IMR-90 (cell line): Measurements from ENCODE around the gene LARP4B.

Experiments
- BHLHE40 ChIP-seq: fragments of 150-350 bp; IDR thresholded peaks from 2 replicates; pipeline ENCODE4 v1.6.1; 2016; ENCODE audit warnings: mild to moderate bottlenecking, low read depth, low read length
- CEBPB ChIP-seq: IDR thresholded peaks from 2 replicates; pipeline ENCODE4 v1.6.1; 2012; ENCODE audit warnings: low read depth, low read length, improper control_type of control experiment
- CTCF ChIP-seq: conservative IDR thresholded peaks from 2 replicates; pipeline ENCODE4 v1.5.1; 2012; ENCODE audit warnings: mild to moderate bottlenecking, low read depth, low read length, improper control_type of control experiment
- MAZ ChIP-seq: IDR thresholded peaks from 2 replicates; pipeline ENCODE4 v1.6.1; 2012; ENCODE audit warnings: low read depth, mild to moderate bottlenecking, low read length, improper control_type of control experiment, moderate library complexity, borderline replicate concordance
- NFE2L2 ChIP-seq: fragments of 150-350 bp; IDR thresholded peaks from 2 replicates; pipeline ENCODE4 v1.6.1; 2016; ENCODE audit warnings: low read depth, mild to moderate bottlenecking, low read length
- POLR2A ChIP-seq: IDR thresholded peaks from 2 replicates; pipeline ENCODE4 v1.6.1; 2012; ENCODE audit warnings: mild to moderate bottlenecking, low read depth, low read length
- RCOR1 ChIP-seq: IDR thresholded peaks from 2 replicates; pipeline ENCODE4 v1.6.1; 2012; ENCODE audit warnings: mild to moderate bottlenecking, low read length, improper control_type of control experiment; ENCODE audit not compliant: insufficient replicate concordance
- RFX5 ChIP-seq: IDR thresholded peaks from 2 replicates; pipeline ENCODE4 v1.8.0; 2012; ENCODE audit warnings: low read depth, mild to moderate bottlenecking, low read length, moderate library complexity
- SMC3 ChIP-seq: fragments of 150-350 bp; IDR thresholded peaks from 2 replicates; pipeline ENCODE4 v1.6.1; 2016; ENCODE audit warnings: low read depth, mild to moderate bottlenecking, antibody characterized with exemption, low read length, moderate library complexity
- USF2 ChIP-seq: fragments of 150-350 bp; IDR thresholded peaks from 2 replicates; pipeline ENCODE4 v1.6.1; 2017; ENCODE audit warnings: mild to moderate bottlenecking, antibody characterized with exemption, low read length, low read depth

DNA sequence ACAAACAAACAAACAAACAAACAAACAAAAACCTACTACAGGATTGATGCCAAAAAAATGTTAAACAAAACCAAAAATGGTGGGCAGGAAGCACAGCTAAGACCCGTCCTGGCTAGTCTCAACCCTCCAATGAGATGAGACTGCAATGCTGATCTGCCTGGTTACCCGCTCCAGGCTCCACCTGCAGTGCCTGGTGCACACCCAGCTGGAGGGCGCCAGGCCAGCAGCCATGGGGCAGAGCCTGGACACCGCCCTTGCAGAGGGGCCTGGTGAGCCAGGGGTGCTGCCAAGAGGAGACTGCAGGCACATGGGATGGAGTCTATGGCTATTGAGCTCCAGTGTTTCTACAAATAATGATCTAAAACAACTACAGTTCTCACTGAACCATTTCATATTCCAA, 107.0 kb downstream of the LARP4B start:
- no peak for TF ChIP-seq CTCF
- no peak for TF ChIP-seq SMC3
- no peak for TF ChIP-seq USF2
- no peak for TF ChIP-seq RCOR1
- TF ChIP-seq NFE2L2, result no peak
- no peak for TF ChIP-seq CEBPB
- no peak for TF ChIP-seq MAZ
- TF ChIP-seq POLR2A, result no peak
- no peak for TF ChIP-seq BHLHE40
- no peak for TF ChIP-seq RFX5
